HL-60/S4 treated with retinoic acid at 250 ng/mL for 4 days and 3 days (cell line): Measurements from ENCODE around the gene HMSD.
"Not testable (repeated sequence)": the region's sequence is repeated elsewhere in the genome, so short reads cannot be mapped to it uniquely, and the experiment has no call there.

Experiments
- in situ Hi-C: fragments of 300-500 bp; cut with MboI; formaldehyde crosslinking; loops from 2 replicates; pipeline ENCODE4 v1.7.0; 2022; ENCODE audit warnings: low sequenced_read_pairs

The HMSD gene

GRCh38 chr18:63949068-63949737 is at the start of gene HMSD:
Gene HMSD (plus strand): TSS chr18:63949301. CDS start chr18:63953456, 4,155 bp downstream.
- in situ Hi-C loops = no loop called here

GRCh38 chr18:63903851-63904570 is 45.1 kb upstream of the HMSD start:
- in situ Hi-C loops = no loop called here

- in situ Hi-C loops = no loop called here
Observed at GRCh38 chr18:63904694-63905093, 44.4 kb upstream of the HMSD start.

- in situ Hi-C loops = no loop called here
Observed at GRCh38 chr18:63905361-63905760, 43.7 kb upstream of the HMSD start.

- in situ Hi-C loops = no loop called here
Observed at GRCh38 chr18:63906056-63906455, 43.0 kb upstream of the HMSD start.

GRCh38 chr18:63907664-63908063 is 41.4 kb upstream of the HMSD start, which contains the start of gene SERPINB10:
Gene SERPINB10 (plus strand): TSS chr18:63907958. CDS start chr18:63915511, 7,553 bp downstream.
- in situ Hi-C loops = no loop called here

- in situ Hi-C loops = no loop called here
Observed at GRCh38 chr18:63908858-63909257, 40.2 kb upstream of the HMSD start.

- in situ Hi-C loops = no loop called here
Observed at GRCh38 chr18:63909870-63910269, 39.2 kb upstream of the HMSD start.

GRCh38 chr18:63917817-63918216 is 31.3 kb upstream of the HMSD start:
- in situ Hi-C loops = no loop called here

GRCh38 chr18:63922049-63922448 is 27.1 kb upstream of the HMSD start:
- in situ Hi-C loops = no loop called here

- in situ Hi-C loops = no loop called here
Observed at GRCh38 chr18:63924551-63924950, 24.6 kb upstream of the HMSD start.

GRCh38 chr18:63928331-63928730 is 20.8 kb upstream of the HMSD start:
- in situ Hi-C loops = no loop called here

- in situ Hi-C loops = not testable (repeated sequence)
Observed at GRCh38 chr18:63929369-63929768, 19.7 kb upstream of the HMSD start.

GRCh38 chr18:63930773-63931354 is 18.2 kb upstream of the HMSD start:
- in situ Hi-C loops = no loop called here

- in situ Hi-C loops = no loop called here
Observed at GRCh38 chr18:63936156-63936931, 12.8 kb upstream of the HMSD start.

- in situ Hi-C loops = no loop called here
Observed at GRCh38 chr18:63936932-63937393, 12.1 kb upstream of the HMSD start.

- in situ Hi-C loops = no loop called here
Observed at GRCh38 chr18:63940008-63940407, 9.1 kb upstream of the HMSD start.

- in situ Hi-C loops = not testable (repeated sequence)
Observed at GRCh38 chr18:63940543-63941050, 8.5 kb upstream of the HMSD start.

GRCh38 chr18:63947051-63947790 is 1.9 kb upstream of the HMSD start:
- in situ Hi-C loops = no loop called here

GRCh38 chr18:63951302-63951705 is 2.2 kb downstream of the HMSD start:
- in situ Hi-C loops = no loop called here
